IMR-90 (cell line): ENCODE results near the gene SELENOM. TPM values are rescaled to one million over a fixed set of nuclear protein-coding genes. Genes with fewer than 3 reads are reported as not detected.

ENCODE experiments used
- ATAC-seq: fragments of 200-7000 bp; cut with Tn5 transposase; 2 replicates; pipeline ENCODE4 v1.9.1; 2020; ENCODE audit warnings: low read depth, mild to moderate bottlenecking, moderate library complexity
- BruUV-seq: library from RNA; stranded (reverse); fragments of 400-500 nt; replicated peaks from 2 replicates; lab custom pipeline; 2021; lab: Mats Ljungman, UMichigan
- CTCF ChIA-PET: fragments of 300-600 bp; formaldehyde crosslinking; extraction: SDS; loops from one replicate; lab custom pipeline; 2021; ENCODE audit warnings: antibody characterized with exemption; lab: Yijun Ruan, JAX
- POLR2A ChIA-PET: fragments of 300-600 bp; sonication (Branson Sonifier 250); formaldehyde crosslinking; loops from one replicate; lab custom pipeline; 2022; ENCODE audit warnings: antibody characterized with exemption; ENCODE audit not compliant: unreplicated experiment; lab: Charles Lee
- DNase-seq: peaks from one replicate; pipeline ENCODE4 v3.0.0; 2013
- H2AFZ ChIP-seq: replicated peaks from 2 replicates; pipeline ENCODE3; 2013; ENCODE audit warnings: low read length, mild to moderate bottlenecking; ENCODE audit not compliant: poor library complexity
- H2AK5ac ChIP-seq: 2 replicates; pipeline ENCODE4 v1.6.1; 2013; ENCODE audit warnings: low read depth, low read length, inconsistent platforms
- H2AK9ac ChIP-seq: replicated peaks from 2 replicates; pipeline ENCODE3; 2013; ENCODE audit warnings: mild to moderate bottlenecking, low read depth, low read length, moderate library complexity; ENCODE audit not compliant: poor library complexity
- H2BK120ac ChIP-seq: 2 replicates; pipeline ENCODE4 v1.6.1; 2013; ENCODE audit warnings: low read depth, low read length, inconsistent platforms
- H2BK15ac ChIP-seq: 3 replicates; pipeline ENCODE4 v1.6.1; 2013; ENCODE audit warnings: low read depth, low read length, inconsistent platforms
- H2BK20ac ChIP-seq: 2 replicates; pipeline ENCODE4 v1.6.1; 2013; ENCODE audit warnings: low read depth, mild to moderate bottlenecking, inconsistent platforms, low read length, moderate library complexity
- H2BK5ac ChIP-seq: 2 replicates; pipeline ENCODE4 v1.6.1; 2013; ENCODE audit warnings: mild to moderate bottlenecking, low read depth, low read length, inconsistent platforms; ENCODE audit not compliant: poor library complexity, severe bottlenecking
- H3K14ac ChIP-seq: replicated peaks from 2 replicates; pipeline ENCODE4 v1.6.1; 2013; ENCODE audit warnings: low read depth, low read length, inconsistent platforms
- H3K18ac ChIP-seq: 2 replicates; pipeline ENCODE4 v1.6.1; 2013; ENCODE audit warnings: low read depth, low read length, control low read depth
- H3K23ac ChIP-seq: 2 replicates; pipeline ENCODE4 v1.6.1; 2013; ENCODE audit warnings: low read depth, low read length, inconsistent platforms
- H3K27ac ChIP-seq: 2 replicates; pipeline ENCODE4 v1.5.1; 2013; ENCODE audit warnings: mild to moderate bottlenecking, control low read depth, low read length; ENCODE audit not compliant: insufficient read depth
- H3K27me3 ChIP-seq: 2 replicates; pipeline ENCODE4 v1.6.1; 2013; ENCODE audit warnings: low read length; ENCODE audit not compliant: control insufficient read depth, insufficient read depth
- H3K36me3 ChIP-seq: 2 replicates; pipeline ENCODE4 v1.6.1; 2013; ENCODE audit warnings: low read length, mixed read lengths; ENCODE audit not compliant: control insufficient read depth, insufficient read depth
- H3K4ac ChIP-seq: 2 replicates; pipeline ENCODE4 v1.6.1; 2013; ENCODE audit warnings: low read depth, low read length, inconsistent platforms
- H3K4me1 ChIP-seq: 2 replicates; pipeline ENCODE4 v1.6.1; 2013; ENCODE audit warnings: low read length, mixed read lengths; ENCODE audit not compliant: control insufficient read depth, insufficient read depth
- H3K4me2 ChIP-seq: 2 replicates; pipeline ENCODE4 v1.6.1; 2013; ENCODE audit warnings: low read depth, mild to moderate bottlenecking, control low read depth, low read length, moderate library complexity
- H3K4me3 ChIP-seq: 2 replicates; pipeline ENCODE4 v1.5.1; 2013; ENCODE audit warnings: low read depth, mild to moderate bottlenecking, control low read depth, low read length, moderate library complexity; ENCODE audit not compliant: insufficient read depth
- H3K56ac ChIP-seq: 2 replicates; pipeline ENCODE4 v1.6.1; 2013; ENCODE audit warnings: low read length, inconsistent platforms; ENCODE audit not compliant: insufficient read depth; ENCODE audit errors: extremely low read depth
- H3K79me1 ChIP-seq, 2 experiments: 2 replicates each; pipeline ENCODE4 v1.6.1; 2013; ENCODE audit warnings: low read length in 2 of 2, inconsistent platforms in 1 of 2, low read depth in 1 of 2
- H3K9ac ChIP-seq: 2 replicates; pipeline ENCODE4 v1.6.1; 2013; ENCODE audit warnings: low read depth, low read length, control low read depth
- H3K9me1 ChIP-seq: 2 replicates; pipeline ENCODE4 v1.6.1; 2013; ENCODE audit warnings: low read length, inconsistent platforms; ENCODE audit not compliant: insufficient read depth
- H3K9me3 ChIP-seq: 2 replicates; pipeline ENCODE4 v1.6.1; 2013; ENCODE audit warnings: low read length; ENCODE audit not compliant: control insufficient read depth, insufficient read depth
- H4K20me1 ChIP-seq: 2 replicates; pipeline ENCODE4 v1.6.1; 2013; ENCODE audit warnings: low read length, inconsistent platforms; ENCODE audit not compliant: insufficient read depth
- H4K5ac ChIP-seq: 2 replicates; pipeline ENCODE4 v1.6.1; 2013; ENCODE audit warnings: mild to moderate bottlenecking, low read depth, low read length, control low read depth
- H4K8ac ChIP-seq, 2 experiments: 2 replicates each; pipeline ENCODE4 v1.6.1; 2013; ENCODE audit warnings: low read depth in 2 of 2, low read length in 2 of 2, control low read depth in 1 of 2, inconsistent platforms in 1 of 2
- H4K91ac ChIP-seq: 2 replicates; pipeline ENCODE4 v1.6.1; 2013; ENCODE audit warnings: low read depth, low read length, inconsistent platforms; ENCODE audit not compliant: insufficient read depth
- BHLHE40 ChIP-seq: fragments of 150-350 bp; IDR thresholded peaks from 2 replicates; pipeline ENCODE4 v1.6.1; 2016; ENCODE audit warnings: mild to moderate bottlenecking, low read depth, low read length
- CEBPB ChIP-seq: IDR thresholded peaks from 2 replicates; pipeline ENCODE4 v1.6.1; 2012; ENCODE audit warnings: low read depth, low read length, improper control_type of control experiment
- CTCF ChIP-seq: conservative IDR thresholded peaks from 2 replicates; pipeline ENCODE4 v1.5.1; 2012; ENCODE audit warnings: mild to moderate bottlenecking, low read depth, low read length, improper control_type of control experiment
- ELK1 ChIP-seq: fragments of 150-350 bp; IDR thresholded peaks from 2 replicates; pipeline ENCODE4 v1.6.1; 2016; ENCODE audit warnings: low read depth, mild to moderate bottlenecking, low read length, moderate library complexity, borderline replicate concordance
- FOS ChIP-seq: fragments of 150-350 bp; IDR thresholded peaks from 2 replicates; pipeline ENCODE4 v1.6.1; 2016; ENCODE audit warnings: low read depth, low read length
- MAZ ChIP-seq: IDR thresholded peaks from 2 replicates; pipeline ENCODE4 v1.6.1; 2012; ENCODE audit warnings: low read depth, mild to moderate bottlenecking, low read length, improper control_type of control experiment, moderate library complexity, borderline replicate concordance
- MXI1 ChIP-seq: IDR thresholded peaks from 2 replicates; pipeline ENCODE4 v1.6.1; 2012; ENCODE audit warnings: low read depth, mild to moderate bottlenecking, low read length, moderate library complexity, borderline replicate concordance
- RAD21 ChIP-seq: IDR thresholded peaks from 2 replicates; pipeline ENCODE4 v1.6.1; 2012; ENCODE audit warnings: low read length, improper control_type of control experiment
- RCOR1 ChIP-seq: IDR thresholded peaks from 2 replicates; pipeline ENCODE4 v1.6.1; 2012; ENCODE audit warnings: mild to moderate bottlenecking, low read length, improper control_type of control experiment; ENCODE audit not compliant: insufficient replicate concordance
- RFX5 ChIP-seq: IDR thresholded peaks from 2 replicates; pipeline ENCODE4 v1.8.0; 2012; ENCODE audit warnings: low read depth, mild to moderate bottlenecking, low read length, moderate library complexity
- SMC3 ChIP-seq: fragments of 150-350 bp; IDR thresholded peaks from 2 replicates; pipeline ENCODE4 v1.6.1; 2016; ENCODE audit warnings: low read depth, mild to moderate bottlenecking, antibody characterized with exemption, low read length, moderate library complexity
- WGBS, 2 experiments: methylation state at CpG; one replicate each; pipeline versions ENCODE4 v1.1.5 to v1.1.7; 2013; ENCODE audit warnings: missing lambda C conversion rate in 2 of 2; ENCODE audit not compliant: insufficient read length in 1 of 2; ENCODE audit errors: extremely low coverage in 2 of 2; 5-methylcytosine and 5-hydroxymethylcytosine counted together
- dilution Hi-C: fragments of 300-500 bp; cut with HindIII; formaldehyde crosslinking; loops from one replicate; pipeline ENCODE4 v1.14.3; 2018; ENCODE audit warnings: low sequenced_read_pairs; ENCODE audit not compliant: unreplicated experiment
- in situ Hi-C: fragments of 300-500 bp; cut with MboI; formaldehyde crosslinking; loops from 3 replicates; pipeline ENCODE4 v1.14.3; 2019; ENCODE audit warnings: low sequenced_read_pairs, inconsistent platforms, mixed read lengths
- intact Hi-C: fragments of 100-400 bp; cut with micrococcal nuclease; formaldehyde crosslinking; loops from 2 replicates; pipeline ENCODE4 v1.10.0; 2022
- polyA plus RNA-seq, 3 experiments: library from polyadenylated mRNA; depleted of rRNA; stranded (reverse); fragments of >200 nt; gene quantifications; 2 replicates each; pipeline ENCODE4 v1.2.3, GENCODE V29; 2012; ENCODE audit warnings: low replicate concordance in 1 of 3
- total RNA-seq: library from RNA; depleted of rRNA; stranded (reverse); fragments of >200 nt; gene quantifications from 2 replicates; pipeline ENCODE4 v1.2.3, GENCODE V29; 2012

The SELENOM gene
- total and polyA plus RNA-seq, 2 of the 4 experiments (the other 2 are of a cell fraction) = 46.2 to 270 TPM

- H3K18ac ChIP-seq = no peak overlapping the region
- no CpG with 5 or more reads among the region's 2 CpGs for WGBS, 2 experiments
- no peaks in the 10 kb centered on the region for H4K20me1 ChIP-seq
- ATAC-seq (no peak), DNase-seq (no peak)
- ChIA-PET CTCF (interaction anchor here (1.1 kb wide), 1 partner anchor 34 kb away, joined by 3 read pairs; the partner anchor contains the start of gene SELENOM), POLR2A (no interaction called here)
- intact Hi-C loops (no loop called here), dilution Hi-C loops (no loop called here), in situ Hi-C loops (no loop called here)
- H3K79me1 ChIP-seq = no peaks in the 10 kb centered on the region
- H2AK5ac ChIP-seq = no peak overlapping the region
- no TSS peak for BruUV-seq
- H3K4me1 ChIP-seq = no peaks in the 10 kb centered on the region
- no peak overlapping the region for H3K56ac ChIP-seq
- TF ChIP-seq BHLHE40 (no peak), SMC3 (no peak), FOS (no peak), CEBPB (no peak), RFX5 (no peak), ELK1 (no peak), CTCF (no peak), MAZ (no peak), RAD21 (no peak), MXI1 (no peak), RCOR1 (no peak)
- 0 out of 2 replicates have a peak, but pooled peaks cover 5% of the 10 kb centered on the region for H3K9me1 ChIP-seq
- H2BK120ac ChIP-seq = no peak overlapping the region
- H3K27ac ChIP-seq = no peak overlapping the region
- no peak overlapping the region for H3K4ac ChIP-seq
- H2BK15ac ChIP-seq = no peak overlapping the region
- no peak overlapping the region for H3K9ac ChIP-seq
- no peak overlapping the region for H4K91ac ChIP-seq
- H3K36me3 ChIP-seq = no peaks in the 10 kb centered on the region
- H4K8ac ChIP-seq = no peak overlapping the region
- no peak overlapping the region for H2BK5ac ChIP-seq
- H2BK20ac ChIP-seq = no peak overlapping the region
- no peak overlapping the region for H4K5ac ChIP-seq
- H3K9me3 ChIP-seq = peaks cover 4% of the 10 kb centered on the region; the same call in 1 of the 2 replicates
- H2AK9ac ChIP-seq = no peak overlapping the region
- no peak overlapping the region for H3K23ac ChIP-seq
- no peak overlapping the region for H3K4me2 ChIP-seq
- H3K27me3 ChIP-seq = peaks cover 29% of the 10 kb centered on the region
- no peak overlapping the region for H3K4me3 ChIP-seq
- no peak overlapping the region for H2AFZ ChIP-seq
- no peak overlapping the region for H3K14ac ChIP-seq
Measured at GRCh38 chr22:31141551-31141950, 34.2 kb upstream of the SELENOM start.
